ENCODE data around the gene KANK2.

The KANK2 gene

DNA sequence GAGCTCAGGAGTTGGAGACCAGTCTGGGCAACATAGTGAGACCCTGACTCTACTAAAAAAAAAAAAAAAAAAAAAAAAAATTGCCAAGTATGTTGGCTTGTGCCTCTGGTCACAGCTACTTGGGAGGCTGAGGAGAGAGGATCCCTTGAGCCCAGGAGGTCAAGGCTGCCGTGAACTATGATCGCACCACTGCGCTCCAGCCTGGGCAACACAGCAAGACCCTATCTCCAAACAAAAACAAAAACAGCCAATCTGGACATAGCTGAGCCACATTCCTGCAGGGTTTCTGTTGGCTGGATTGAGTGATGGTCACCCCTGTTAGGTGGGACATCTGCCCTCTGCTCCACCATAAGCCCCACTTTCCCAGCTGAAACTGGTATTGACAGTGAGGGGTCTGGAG, 28.5 kb upstream of the KANK2 start:
- DNase-seq (ENCODE audit: low spot score) = no peak

DNA sequence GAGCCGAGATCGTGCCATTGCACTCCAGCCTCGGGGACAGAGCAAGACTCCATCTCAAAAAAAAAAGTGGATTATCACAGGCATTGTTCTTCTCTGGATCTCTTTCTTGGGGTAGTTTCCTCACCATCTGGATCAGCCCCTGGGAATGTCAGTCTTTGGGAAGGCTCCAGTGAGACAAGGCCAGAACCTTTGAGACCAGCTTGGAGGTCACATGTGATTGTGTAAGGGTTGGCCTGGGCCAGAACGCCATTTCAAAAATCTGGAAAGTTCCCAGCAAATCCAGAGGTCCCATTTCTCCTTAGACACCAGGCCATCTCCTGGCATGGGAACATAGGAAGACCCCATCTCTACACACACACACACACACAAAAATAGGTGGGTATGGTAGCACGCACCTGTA, 27.8 kb upstream of the KANK2 start:
- no peak for DNase-seq (ENCODE audit: low spot score)

DNA sequence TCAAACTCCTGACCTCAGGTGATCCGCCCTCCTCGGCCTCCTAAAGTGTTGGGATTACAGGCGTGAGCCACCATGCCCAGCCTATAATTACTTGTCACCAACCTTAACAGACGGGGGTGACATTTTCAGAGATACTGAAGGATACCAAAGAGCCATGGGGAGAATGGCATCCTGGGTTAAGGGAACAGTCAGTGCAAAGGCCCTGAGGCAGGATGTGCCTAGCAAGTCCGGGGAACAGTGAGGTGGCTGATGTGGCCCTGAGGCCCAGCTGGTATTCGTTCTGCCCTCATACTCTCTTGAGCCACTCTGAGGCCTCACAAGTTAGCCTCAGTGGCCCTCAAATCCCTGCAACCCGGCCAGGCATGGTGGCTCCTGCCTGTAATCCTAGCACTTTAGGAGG, 27.1 kb upstream of the KANK2 start:
- no peak for DNase-seq (ENCODE audit: low spot score)

DNA sequence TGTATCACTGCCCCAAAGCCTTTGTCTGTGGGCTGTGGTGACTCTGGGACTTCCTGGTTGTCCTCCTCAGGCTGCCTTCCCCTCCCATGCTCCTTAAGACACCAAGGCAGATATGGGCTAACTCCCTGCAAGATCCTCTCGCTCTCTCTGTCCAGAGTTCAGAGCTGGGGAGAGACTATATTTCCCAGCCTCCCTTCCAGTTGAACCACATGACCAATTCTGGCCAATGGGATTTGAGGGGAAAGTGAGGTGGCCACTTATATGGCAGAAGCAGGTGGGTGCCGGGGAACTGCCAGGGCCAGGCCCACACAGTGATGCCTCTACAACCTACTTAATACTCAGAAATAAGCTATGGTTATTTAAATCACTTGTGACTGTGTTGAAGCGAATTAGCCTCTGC, 25.9 kb upstream of the KANK2 start:
- DNase-seq (ENCODE audit: low spot score) = no peak

DNA sequence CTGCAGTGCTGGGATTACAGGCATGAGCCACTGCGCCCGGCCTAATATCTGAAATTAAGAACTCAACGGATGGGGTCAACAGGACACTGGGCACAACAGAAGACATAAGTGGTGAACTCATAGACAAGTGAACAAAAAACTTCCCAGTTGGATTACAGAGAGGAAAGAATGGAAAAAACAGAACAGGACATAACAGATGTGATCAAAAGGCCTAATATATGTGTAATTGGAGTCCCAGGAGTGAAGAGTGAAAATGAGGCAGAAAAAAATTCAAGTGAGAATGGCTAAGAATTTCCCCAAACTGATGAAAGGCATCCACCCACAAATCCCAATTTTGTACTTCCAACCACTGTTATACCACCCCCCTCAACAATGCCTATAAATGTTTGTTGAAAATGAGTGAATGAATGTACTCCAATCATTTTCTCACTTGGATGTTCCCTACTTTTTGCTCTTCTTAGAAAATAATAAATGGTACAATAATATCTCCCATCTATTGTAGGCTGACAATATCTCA, 23.8 kb upstream of the KANK2 start:
- DNase-seq (ENCODE audit: low spot score) = no peak

DNA sequence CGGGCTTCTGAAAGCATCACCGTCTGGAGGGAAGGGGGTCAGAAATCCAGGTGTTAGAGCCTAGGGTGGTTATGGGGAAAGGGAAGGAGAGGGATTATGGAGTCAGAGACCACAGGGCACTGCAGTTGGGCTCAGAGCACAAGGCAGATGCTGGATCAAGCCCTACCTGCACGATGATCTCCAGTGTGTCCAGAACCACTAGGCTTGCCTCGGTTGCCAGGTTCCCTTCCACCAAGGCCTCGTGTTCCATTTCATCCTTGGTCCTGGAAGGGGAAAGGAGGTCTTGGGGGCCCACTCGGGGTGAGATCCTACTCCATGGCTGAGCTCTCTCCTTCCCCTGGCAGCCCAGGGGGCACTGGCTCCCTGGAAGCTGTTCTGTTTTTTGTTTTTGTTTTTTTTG, 17.0 kb upstream of the KANK2 start:
- DNase-seq (ENCODE audit: low spot score) = no peak

DNA sequence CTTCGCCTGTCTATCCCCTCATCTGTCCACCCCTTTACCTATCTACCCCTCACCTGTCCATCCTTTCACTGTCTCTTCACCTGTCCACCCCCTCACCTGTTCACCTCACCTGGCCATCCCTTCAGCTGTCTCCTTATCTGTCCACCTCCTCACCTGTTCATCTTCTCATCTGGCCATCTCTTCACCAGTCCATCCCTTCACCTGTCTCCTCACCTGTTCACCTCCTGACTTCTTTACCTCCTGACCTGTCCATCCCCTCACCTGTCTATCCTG, 13.2 kb upstream of the KANK2 start:
- DNase-seq (ENCODE audit: low spot score) = no peak

DNA sequence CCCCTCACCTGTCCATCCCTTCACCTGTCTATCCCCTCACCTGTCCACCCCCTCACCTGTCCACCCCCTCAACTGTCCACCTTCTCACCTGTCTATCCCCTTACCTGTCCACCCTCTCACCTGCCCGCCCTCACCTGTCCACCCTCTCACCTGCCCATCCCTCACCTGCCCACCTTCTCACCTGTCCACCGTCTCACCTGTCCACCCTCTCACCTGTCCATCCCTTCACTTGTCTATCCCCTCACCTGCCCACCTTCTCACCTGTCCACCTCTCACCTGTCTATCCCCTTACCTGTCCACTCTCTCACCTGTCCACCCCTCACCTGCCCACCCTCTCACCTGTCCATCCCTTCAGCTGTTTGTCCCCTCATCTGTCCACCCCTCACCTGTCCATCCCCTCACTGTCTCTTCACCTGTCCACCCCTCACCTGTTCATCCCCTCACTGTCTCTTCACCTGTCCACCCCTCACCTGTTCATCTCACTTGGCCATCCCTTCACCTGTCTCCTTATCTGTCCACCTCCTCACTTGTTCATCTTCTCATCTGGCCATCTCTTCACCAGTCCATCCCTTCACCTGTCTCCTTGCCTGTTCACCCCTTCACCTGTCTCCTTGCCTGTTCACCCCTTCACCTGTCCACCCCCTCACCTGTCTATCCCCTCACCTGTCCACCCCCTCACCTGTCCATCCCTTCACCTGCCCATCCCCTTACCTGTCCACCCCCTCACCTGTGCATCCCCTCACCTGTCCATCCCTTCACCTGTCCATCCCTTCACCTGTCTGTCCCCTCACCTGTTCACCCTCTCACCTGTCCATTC, 12.7 kb upstream of the KANK2 start:
- no peak for DNase-seq (ENCODE audit: low spot score)

DNA sequence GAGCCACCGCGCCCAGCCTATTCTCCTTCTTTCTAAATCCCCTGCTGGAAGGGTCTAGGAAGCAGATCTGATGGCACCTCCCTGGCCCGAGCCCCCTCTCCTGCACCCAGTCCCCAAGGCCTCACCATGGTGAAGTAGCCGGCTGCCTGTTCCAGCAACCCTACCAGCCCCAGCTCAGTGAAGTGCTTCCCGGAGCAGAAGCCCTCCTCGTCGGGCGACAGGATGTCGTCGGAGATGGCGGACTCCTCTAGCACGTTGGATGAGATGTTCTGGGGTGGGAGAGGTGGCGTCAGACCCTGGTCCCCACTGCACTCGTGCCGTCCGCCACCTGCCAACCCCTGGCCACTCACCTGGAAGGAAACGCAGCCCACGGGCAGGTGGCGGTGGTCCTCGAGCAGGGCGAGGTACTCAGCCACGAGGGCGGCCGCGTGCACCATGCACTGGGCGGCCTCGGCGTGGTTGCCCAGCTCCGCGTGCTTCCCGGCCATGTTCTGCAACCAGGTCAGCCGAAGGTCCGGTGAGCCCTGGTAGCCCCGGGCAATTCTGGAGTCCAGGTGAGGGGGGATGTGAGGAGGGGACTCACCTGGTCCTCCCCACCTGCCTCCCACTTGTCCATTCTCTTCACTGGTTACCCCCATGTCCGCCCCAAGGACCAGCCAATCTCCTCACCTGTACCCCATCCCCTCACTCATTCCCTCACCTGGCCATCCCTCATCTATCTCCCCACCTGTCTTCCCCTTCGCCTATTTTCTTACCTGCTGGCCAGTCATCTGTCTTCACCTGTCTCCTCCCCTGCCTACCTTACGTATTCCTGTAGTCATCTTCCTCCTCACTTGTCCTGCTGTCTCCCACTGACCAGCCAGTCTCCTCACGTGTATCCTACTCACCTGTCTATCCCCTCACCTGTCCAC, 11.5 kb upstream of the KANK2 start:
- no peak for DNase-seq (ENCODE audit: low spot score)

DNA sequence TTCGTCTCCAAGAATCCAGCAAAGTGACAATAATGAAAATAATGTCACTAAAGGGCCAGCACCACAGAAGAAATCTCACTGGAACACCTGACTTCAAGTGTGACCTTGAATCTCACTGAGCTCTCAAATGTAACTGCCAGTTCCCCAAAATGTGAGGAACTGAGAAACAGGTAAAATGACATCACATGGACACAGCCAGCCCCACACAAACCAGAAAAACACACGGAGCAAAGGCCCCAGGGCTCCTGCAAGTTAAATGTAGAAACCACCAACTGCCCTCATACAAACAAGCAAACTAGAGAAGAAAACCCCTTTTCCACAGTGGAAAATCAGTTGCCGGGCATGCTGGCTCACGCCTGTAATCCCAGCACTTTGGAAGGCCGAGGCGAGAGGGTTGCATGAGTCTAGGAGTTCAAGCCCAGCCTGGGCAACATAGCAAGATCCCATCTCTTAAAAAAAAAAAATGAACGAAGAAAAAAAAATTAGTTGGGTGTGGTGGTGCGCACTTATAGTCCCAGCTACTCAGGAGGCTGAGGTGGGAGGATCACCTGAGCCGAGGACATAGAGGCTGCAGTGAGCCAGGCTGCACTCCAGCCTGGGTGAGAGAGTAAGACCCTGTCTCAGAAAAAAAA, 8.7 kb upstream of the KANK2 start:
- no peak for DNase-seq (ENCODE audit: low spot score)

DNA sequence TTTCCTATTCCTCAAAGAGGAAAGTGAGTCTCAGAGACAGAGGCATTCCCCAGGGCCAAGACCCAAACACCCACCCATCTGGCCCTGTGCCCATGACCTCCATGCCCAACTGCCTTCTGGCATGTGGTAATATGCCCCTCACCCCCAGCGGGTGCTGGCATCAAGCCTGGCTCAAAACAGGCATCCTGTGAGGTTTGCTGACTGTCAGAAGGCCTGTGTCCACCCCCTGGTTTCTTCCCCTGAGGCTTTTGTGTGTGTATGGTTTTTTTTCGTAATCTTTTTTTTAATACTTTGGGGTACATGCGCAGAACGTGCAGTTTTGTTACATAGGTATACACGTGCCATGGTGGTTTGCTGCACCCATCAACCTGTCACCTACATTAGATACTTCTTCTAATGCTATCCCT, 7.6 kb upstream of the KANK2 start:
- DNase-seq (ENCODE audit: low spot score) = no peak

DNA sequence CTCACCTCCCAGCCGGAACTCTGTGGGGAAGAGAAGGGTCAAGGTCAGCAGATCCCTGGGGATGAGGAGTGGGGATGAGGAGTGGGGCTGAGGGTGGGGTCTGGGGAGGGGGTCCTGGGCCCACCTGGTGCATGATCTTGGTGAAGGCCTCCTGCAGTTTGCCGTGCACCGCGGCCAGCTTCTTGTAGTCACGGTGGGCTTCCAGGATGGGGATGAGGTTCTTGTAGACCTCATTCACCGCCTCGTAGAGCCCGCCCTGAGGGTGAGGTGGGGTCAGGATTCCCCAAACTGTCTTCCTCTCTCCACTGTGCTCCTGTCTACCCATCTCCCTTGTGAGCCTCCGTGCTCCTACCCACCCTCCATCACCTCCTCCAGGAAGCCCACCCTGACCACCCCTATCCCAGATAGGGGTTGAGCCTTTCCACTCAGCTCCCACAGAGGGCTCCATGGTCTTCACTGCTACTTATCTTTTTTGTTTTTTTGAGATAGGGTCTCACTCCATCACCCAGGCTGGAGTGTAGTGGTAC, 6.8 kb upstream of the KANK2 start:
- no peak for DNase-seq (ENCODE audit: low spot score)

DNA sequence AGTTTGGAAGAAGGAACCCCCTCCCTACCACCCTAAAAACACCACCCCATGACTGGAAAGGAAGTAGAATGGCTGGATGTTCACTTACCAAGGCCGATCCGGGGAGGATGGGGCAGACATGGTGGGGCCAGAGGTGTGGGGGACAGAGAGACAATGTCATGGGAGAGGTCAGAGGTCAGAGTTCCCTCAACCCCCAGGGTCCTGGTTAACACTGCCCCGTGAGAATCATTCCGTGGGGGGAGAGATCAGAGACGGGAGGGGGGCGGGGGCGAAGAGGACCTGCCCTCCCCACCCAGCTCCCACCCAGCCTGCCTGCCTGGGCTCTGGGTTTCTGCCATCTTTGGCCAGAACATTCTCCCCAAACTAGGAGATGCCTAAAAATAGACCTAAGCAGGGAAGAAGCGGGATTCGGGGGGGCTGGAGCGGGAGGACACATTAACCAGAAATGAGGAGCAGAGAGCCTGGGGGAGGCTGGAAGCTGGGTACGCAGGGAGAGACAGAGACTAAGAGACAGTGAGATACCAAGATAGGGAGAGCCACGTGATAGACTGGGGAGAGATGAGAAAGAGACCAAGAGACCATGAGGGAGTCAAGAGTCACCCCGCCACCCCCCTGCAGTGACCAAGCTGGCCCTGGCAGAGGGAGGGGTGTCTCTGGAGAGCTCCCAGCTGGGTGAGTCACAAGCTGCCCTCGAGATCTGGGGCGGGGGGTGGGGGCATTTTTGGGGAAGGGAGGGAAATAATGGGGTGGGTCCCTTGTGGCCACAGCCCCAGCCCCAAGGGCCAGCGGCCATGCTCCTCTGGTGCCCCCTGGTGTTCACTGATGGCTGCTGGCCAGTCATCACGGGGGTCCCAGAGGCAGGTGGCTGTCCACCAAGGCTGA, 6.1 kb upstream of the KANK2 start:
- peak; percentile 88 for DNase-seq (ENCODE audit: low spot score)

DNA sequence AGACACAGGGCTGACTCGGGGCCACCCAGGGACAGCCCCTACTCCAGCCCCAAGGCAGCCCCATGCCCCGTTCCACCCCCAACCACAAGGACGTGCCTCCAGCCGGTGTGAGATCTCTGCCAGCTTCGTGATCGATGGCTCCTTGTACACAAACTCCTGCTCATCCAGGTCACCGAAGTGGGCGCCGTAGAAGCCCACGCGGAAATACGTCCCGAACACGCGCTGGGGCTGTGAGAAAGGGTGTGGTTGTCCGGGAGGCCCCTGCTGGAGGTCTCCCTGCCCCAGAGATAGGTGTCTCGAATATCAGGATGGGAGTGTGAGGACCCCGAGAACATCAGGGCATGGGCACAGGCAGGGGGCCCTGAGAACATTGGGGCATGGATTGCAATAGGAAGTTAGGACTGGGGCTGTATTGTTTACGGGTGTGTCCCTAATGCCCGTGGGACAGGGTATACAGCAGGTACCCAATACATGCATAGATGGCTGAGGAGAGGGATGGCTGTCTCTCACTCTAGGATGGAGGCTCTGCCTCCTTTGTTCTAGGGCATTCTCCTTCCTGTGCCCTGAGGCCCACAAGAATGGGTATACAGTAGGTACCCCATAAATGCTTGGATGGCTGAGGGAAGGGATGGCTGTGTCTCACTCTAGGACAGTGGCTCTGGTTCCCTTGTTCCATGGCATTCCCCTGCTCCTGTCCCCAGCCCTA, 5.3 kb upstream of the KANK2 start:
- DNase-seq (ENCODE audit: low spot score) = no peak

DNA sequence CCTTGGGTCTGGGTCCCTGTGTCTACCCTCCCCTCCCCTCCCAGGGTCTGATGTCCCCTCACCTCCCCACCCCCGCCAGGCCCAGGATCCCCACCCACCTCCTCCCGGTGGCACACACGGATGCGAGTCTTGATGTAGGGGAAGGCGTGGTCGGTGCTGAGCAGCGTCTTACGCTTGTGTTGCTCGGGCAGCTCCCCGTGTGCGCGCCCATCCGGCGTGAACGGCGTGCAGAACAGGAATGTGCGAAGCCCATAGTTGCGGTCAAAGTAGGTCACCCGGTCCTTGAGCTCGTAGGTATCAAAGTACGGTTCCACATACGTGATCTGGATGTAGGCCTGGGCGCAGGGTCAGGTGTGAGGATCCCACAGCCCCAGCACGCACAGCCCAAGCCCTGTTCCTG, 4.4 kb upstream of the KANK2 start:
- DNase-seq (ENCODE audit: low spot score) = no peak

DNA sequence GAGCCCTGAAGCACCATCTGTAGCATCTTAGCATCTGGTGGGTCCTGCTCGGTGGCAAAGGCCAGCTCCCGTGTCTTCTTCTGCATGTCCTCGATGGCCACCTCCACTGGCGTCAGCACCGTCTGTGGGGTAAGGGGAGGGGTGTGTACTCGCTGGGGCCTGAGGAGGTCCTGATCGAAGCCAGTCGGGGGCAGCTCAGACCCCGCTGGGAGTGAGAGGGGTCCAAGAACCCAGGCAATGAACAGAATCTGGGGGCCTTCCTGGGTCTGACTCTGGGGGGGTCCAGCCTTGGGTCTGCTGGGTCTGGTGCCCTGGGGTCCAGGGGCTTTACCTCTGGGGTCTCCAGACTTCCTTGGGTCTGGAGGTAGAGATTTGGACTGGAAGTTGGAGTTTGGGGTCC, 3.6 kb upstream of the KANK2 start:
- DNase-seq (ENCODE audit: low spot score) = no peak

DNA sequence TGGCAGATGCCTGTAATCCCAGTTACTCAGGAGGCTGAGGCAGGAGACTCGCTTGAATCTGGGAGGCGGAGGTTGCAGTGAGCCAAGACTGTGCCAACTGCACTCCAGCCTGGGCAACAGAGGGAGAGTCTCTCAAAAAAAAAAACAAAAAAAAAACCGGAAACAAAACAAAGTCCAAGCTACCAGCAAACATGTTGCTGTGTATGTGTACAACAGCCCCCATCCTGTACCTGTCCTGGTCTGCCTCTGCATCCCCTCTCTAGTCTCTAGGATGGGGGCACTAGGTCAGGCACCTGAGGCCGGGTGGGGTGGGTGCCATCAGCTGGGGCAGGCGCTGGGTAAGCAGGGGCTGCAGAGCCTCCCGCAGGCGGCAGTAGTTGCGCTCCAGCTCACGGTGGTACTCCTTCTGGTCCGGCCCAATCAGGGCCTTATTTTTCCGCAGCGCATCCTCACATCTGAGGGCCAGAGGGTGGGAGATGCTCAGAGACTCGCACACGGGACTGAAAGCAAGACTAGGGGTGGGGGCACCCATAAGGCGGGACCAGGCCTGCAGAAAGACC, 2.8 kb upstream of the KANK2 start:
- no peak for DNase-seq (ENCODE audit: low spot score)

DNA sequence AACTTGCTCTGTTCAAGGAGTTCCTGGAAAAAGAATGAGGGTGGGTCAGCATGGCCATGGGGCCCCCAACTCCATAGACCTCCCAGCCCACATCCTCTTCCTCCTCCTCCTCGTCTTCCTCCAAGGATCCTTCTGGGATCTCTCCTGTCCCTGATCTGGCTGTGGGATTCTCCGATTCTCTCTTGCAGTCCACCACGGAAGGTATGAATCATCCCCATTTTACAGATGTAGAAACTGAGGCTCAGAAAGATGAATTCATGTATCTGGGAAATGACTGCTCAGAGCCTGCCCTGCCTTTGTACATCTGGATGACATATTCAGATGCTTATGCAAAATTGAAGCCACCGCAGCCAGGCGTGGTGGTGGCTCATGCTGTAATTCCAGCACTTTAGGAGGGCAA, 2.2 kb upstream of the KANK2 start:
- DNase-seq (ENCODE audit: low spot score) = no peak

DNA sequence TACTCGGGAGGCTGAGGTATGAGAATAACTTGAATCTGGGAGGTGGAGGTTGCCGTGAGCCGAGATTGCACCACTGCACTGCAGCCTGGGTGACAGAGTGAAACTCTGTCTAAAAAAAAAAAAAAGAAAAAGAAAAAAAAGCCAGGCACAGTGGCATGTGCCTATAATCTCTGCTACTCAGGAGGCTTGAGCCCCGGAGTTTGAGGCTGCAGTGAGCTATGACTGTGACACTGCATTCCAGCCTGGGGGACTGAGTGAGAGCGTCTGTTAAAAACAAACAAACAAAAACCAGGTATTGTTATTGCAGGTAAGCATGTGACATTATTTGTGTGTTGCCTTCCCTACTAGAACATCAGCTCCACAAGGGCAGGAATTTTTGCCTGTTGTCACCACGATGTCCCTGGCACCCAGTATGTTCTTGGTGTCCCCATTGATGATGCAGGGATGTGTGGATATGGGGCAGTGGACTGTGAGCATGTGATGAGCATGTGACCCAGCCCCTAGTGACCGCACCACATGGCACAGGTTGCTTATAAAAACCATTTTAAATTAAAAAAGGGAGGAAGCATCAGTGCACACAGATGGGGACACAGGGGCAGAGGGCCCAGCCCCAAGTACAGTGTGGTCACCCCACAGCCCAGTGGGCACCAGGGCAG, 1.6 kb upstream of the KANK2 start:
- no peak for DNase-seq (ENCODE audit: low spot score)

DNA sequence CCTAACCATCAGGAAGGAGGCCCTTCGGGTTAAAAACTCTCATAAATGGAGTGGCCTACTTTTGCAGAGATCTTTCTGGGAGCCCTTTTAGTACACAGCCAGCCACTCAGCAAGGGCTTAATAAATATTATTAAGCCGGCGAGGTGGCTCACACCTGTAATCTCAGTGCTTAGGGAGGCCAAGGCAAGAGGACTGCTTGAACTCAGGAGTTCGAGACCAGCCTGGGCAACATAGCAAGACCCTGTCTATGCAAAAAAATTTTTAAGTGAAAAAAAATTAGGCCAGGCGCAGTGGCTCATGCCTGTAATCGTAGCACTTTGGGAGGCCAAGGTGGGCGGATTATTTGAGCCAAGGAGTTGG, 810 bp upstream of the KANK2 start:
- DNase-seq (ENCODE audit: low spot score) = no peak

All from HuH-7.5 (cell line).